ENCODE results near the gene CBX2. TPM values are rescaled to one million over a fixed set of nuclear protein-coding genes. Genes with fewer than 3 reads are reported as not detected.
A peak's percentile ranks its signal among the peaks of the same experiment; 100 is the strongest.

Gene CBX2
- total RNA-seq = 5.6 TPM

DNA sequence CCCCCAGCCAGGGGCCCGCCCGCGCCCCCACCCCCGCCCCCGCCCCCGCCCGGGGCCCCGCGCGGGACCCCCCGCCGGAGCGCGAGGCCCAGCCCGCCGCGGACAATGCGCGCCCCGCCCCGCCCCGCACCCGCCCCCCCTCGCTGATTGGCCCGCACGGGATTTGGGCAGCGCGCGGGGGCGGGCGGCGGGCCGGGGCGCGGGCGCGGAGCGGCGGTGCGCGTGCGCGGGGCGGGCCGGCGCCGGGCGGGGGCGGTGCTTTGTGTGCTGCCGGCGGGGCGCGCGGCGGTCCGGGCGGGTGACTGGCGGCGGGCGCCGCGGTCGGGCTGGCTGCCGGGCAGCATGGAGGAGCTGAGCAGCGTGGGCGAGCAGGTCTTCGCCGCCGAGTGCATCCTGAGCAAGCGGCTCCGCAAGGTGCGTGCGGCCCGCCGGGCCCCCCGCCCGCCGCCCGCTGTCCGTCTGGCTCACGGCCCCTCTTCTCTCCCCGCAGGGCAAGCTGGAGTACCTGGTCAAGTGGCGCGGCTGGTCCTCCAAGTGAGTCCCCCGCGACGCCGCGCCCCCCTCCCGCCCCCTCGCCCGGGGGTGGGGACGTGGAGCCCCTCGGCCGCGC is at the start of gene CBX2:
CBX2 (plus strand) TSS at position 255 of the 610 bp plus-strand sequence; CDS start at position 343, 88 bp downstream.
- peak; percentile 58 for DNase-seq

DNA sequence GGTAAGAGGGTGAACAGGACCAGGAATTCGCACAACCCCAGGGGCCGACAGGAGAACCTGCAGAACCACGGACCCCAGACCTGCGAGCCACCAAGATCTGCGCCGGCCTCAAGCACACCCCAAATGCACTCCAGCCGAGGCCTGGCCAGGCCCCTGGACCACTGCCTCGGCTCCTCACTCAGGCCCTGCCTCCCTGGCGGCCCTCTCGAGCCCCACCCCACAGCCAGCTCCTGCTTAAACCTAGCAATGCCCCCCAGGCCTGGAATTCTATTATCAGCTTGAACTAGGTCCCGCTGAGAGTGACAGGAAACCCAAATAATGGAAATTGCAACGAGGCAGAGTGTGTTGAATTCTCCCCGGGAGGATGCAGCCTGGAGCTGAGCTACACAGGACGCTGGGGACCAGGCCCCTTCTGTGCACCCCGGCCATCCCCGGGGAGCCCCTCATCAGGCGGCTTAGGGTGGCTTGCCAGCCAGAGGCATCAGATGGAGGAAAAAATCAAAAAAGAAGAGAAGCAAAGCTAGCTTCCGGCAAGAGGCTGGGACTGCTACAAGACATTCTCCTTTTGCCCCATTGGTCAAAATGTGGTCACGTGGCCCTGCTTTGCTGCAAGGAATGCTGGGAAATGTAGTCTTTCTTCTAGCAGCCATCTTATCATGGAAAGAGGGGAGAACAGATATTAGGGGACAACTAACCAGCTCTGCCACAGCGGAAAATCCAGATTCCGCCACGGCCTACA is 49.6 kb upstream of the CBX2 start:
- peak; percentile 89 for DNase-seq

DNA sequence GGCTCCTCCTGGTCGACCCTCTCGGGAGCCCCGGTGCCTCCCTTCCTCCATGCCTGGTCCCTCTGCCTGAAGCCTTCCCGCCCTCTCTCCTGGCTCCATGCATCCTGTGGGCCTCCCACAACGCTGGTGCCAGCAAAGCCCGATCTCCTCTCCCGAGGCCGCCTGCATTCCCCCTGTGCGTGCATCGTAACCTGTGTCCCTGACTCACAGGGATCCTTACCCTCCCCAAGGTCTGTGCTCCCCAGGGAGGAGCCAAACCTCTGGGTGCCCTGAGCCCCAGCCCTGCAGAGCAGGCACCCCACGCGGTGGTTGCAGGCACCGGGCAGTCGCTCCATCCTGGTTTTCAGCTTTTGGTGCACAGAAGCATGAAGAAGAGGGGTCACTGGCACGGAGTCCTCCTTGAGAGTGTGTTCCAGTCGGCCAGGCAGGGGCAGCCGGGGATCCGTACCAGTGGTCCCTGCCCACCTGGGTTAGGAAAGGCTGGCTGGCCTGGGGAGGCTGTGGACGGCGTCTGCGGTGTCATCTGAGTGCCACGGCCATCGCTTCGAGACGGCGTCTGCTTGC is 49.0 kb upstream of the CBX2 start:
- no peak for DNase-seq

DNA sequence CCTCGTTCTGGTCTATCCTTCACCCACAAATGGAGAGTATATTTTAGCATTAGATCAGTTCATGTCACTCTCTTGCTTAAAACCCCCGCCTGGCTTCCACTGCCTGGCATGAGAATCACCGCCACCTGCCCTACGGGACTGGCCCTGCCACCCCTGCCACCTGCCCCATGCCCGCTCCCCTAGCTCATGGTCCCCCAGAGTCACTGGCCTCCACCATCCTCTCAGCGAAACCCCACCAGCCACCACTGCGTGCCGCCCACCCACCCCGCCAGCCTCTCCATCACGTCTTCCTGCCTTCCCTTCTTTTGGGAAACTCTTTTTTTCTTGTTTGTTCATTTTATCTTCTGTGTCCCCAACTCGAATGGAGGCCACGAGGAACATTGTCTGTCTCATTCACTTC is 48.2 kb upstream of the CBX2 start:
- DNase-seq = no peak

DNA sequence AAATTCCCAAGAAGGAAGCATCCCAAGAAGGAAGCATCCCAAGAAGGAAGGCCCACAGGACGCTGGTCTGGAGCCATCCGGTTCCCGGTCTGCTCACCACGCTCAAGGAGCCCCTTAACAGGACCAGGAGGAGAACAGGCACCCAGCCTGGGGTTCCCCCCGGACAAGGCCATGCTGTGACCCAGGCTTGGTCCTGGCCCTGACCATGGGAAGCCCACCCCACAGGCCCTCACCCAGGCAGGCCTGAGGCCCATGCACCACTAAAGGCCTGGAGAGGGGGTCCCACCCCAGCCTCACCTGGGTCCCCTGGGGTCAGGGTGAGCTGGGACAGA is 47.5 kb upstream of the CBX2 start:
- no peak for DNase-seq

DNA sequence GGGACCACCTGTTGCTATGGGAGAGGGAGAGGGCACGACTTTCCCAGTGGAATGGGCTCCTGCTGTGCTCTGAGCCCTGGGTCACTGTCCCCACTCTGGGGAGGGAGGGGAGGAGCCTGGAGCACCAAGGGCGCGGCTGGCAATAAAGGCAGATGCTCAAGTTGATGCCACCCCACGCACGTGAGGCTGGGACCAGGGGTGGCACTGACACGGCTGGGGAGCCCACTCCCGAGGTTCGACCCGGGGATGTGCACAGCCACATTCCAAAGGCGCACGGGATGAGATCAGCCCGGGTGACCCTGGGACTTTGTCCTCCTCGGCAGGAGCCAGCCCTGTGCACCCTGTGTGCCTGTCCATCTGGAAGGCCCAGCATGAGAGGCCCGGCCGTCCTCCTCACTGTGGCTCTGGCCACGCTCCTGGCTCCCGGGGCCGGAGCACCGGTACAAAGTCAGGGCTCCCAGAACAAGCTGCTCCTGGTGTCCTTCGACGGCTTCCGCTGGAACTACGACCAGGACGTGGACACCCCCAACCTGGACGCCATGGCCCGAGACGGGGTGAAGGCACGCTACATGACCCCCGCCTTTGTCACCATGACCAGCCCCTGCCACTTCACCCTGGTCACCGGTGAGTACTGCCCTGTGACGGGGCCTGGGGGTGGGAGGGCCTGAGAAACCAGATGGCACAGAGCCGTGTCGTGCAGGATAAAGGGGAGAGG is 47.0 kb upstream of the CBX2 start, which contains the start of gene ENPP7:
ENPP7 (plus strand) TSS at position 175 of the 715 bp plus-strand sequence; CDS start at position 372, 197 bp downstream.
- no peak for DNase-seq

DNA sequence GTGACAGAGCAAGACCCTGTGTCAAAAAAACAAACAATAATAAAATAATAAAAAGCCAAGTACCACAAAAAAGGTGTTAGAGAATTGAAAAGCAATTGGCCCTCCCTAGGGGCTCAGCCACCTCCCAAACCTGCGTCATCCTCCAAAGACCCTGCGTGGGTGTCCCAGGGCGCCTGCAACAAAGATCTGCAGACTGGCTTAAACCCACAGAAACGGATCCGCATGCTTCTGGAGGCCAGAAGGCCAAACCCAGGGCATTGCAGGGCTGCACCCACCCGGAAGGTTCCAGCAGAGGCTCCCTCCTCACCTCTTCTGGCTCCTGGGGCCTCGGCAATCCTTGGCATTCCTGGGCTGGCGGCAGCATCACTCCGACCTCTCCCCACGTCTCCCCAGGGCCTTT is 45.7 kb upstream of the CBX2 start:
- DNase-seq = no peak

DNA sequence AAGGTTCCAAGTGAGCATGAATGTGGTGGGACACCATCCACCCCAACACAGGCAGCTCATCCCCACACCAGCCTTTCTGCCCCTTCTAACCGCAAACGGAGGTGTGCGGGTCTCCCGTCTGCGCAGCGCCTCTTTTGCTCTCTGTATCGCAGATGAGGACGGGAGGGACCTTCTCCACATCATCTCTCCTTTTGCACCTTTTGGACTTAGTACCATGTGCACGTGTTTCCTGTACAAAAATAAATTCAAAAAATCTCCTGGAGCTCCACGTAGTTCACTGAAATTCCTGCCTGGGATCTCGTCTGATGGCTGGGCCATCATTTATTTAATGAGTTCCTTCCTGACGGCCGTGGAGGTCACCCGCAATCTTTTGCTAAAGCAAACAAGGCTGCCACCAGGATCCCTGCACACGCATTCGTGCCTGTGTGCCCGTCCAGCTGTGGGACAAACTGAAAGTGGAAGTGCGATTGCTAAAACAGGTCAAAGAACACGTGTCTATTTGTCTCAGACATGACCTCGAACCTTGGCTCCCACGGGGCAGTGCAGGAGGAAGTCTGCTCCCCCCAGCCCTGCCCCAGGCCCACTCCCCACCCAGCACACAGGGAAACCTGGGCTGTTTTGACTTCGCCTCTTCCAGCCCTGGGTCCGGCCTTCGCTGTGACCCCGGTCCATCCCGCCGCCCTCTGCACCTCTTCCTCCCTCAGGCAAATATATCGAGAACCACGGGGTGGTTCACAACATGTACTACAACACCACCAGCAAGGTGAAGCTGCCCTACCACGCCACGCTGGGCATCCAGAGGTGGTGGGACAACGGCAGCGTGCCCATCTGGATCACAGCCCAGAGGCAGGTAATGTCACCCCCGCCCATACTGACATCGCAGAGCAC is 44.9 kb upstream of the CBX2 start:
- no peak for DNase-seq

DNA sequence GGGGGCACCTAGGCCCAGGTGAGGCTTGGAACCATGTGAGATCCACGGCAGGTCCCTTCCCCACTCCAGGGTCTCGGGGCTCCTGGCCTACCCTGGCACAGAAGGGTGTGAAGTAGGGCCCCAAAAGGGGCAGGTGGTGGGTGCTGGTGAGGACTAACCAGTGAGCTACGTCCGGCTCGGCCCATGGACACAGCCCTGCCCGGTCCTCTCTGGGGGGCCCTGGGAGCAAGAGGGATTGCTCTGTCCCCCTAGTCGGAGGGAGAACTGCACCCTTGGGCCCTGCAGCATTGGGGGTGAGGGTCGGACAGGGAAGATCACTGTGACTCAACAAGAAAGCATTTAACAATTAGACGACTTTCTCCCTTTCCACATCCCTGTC is 44.3 kb upstream of the CBX2 start:
- DNase-seq = no peak

DNA sequence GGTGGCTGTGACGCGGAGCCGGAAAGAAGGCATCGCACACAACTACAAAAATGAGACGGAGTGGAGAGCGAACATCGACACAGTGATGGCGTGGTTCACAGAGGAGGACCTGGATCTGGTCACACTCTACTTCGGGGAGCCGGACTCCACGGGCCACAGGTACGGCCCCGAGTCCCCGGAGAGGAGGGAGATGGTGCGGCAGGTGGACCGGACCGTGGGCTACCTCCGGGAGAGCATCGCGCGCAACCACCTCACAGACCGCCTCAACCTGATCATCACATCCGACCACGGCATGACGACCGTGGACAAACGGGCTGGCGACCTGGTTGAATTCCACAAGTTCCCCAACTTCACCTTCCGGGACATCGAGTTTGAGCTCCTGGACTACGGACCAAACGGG is 42.9 kb upstream of the CBX2 start:
- DNase-seq = no peak

DNA sequence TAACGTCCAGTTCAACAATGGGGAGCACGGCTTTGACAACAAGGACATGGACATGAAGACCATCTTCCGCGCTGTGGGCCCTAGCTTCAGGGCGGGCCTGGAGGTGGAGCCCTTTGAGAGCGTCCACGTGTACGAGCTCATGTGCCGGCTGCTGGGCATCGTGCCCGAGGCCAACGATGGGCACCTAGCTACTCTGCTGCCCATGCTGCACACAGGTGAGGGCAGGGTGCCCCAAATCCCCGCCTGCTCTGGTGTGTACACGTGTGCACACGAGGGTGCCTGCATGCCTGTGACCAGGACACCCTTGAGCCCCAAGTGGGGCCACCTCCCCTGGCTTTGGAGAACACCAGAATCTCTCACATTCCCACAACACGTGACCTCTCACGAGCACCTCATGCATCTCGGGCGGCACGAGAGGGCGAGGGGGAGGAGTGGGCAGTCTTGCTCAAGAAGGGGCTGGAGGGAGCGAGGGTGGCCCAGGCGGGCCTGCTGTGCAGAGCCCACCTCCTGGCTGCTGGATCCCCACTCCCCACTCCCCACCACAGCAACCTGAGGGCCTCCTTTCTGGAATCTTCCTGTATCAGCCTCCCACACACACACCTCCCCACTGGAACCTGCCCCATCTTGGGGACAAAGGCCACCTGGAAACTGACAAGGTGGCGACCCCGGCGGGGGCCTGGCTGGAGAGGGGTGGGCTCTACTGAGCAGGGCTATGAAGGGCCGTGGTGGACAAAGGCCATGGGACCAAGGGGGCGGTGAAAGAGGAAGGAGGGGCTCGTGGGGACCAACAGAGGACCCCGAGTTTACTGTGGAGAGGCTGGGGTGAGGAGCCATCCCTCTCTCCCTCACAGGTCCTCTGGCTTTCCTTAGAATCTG is 40.7 kb upstream of the CBX2 start:
- DNase-seq = no peak

DNA sequence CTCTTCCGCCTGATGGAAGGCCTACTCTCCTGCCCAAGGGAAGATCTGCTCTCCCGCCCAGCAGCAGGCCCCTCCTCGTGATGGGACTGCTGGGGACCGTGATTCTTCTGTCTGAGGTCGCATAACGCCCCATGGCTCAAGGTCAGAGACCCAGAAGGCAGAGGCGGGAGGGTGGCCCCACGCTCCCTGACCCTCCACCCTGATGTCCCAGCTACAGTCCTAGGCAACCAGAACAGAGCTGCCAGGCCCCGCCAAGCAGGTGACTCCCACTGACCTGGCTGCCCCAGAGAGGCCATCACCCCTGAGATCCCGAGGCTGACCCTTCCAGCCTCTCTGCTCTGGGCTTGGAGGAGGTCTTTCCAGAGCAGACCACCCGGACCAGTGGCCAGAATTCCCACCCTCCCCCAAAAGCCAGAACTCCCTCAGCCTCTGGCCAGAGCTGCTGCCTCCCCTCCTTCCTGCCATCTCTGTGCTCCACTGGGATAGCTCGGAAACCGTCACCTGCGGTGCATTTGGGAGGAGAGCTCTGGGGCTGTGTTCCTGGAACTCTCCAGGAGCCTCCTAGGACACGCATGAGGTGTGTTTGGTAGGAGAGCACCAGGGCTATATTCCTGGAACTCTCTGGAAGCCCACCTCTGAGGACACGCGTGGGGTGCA is 39.9 kb upstream of the CBX2 start:
- no peak for DNase-seq

DNA sequence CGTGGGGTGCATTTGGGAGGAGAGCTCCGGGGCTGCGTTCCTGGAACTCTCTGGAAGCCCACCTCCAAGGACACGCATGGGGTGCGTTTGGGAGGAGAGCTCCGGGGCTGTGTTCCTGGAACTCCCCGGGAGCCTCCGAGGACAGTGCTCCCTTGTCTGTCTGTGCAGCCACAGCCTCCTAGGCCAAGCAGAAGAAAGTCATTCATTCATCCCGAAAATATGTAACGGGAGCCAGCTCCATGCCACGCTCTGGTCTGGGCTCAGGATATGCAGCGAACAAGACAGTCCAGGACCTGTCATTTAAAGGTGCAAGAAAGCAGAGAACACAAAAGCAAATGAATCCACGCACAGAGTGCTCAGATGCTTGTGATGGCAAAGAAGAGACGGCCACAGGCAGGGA is 39.3 kb upstream of the CBX2 start:
- no peak for DNase-seq

DNA sequence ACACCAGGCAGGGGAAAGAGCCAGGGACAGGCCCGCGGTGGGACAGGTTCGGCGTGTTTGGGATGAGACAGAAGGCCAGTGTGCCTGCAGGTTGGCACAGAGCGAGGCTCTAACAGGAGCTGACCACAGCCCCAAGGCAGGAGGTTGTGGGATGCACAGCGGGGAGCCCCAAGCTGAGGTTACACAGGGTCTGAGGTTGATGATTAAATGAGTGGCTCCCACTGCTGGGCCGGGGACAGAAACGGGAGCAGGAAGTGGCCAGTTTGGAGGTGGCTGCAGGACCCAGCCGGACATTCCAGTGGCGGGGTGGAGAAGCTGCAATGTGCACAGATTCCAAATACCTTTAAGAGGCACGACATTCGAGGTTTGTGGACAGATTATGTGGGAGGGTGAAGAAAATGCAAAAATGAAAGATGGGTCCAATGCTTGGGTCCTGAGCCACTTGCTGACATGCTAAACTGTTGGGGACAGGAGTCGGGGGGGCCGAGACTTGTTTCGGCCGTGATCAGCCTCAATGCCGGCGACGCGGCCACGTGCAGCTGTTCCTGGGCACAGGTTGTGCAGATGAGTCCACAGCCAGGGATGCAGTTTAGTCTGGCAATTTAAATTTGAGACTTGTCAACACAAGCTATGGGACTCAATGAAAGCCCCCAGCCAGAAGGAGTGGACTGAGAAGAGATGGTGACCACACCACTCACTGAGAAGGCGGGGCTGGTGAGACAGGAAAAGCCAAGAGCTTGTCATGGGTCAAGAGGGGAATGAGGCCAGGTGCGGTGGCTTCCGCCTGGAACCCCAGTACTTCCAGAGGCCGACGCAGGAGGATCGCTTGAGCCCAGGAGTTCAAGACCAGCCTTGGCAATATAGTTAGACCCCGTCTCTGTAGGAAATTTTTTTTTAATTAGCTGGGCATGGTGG is 38.5 kb upstream of the CBX2 start:
- no peak for DNase-seq

DNA sequence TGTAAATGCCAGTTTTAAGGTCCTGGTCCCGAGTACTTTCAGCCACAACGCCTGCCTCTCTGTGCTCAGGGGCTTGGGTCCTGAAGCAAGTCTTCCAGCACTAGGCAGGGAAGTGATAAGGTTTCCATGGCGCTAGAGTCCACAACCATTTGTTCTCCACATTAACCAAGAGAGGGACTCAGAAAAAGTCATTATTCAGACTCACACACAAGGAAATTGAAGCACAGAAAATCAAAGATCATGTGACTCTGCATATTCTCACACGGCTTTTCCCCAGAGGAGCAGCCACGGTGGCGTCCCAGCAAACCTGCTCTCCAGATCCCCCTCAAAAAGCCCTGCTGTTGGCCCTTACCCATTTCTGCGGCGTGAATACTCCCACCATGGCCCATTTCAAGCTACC is 37.5 kb upstream of the CBX2 start:
- no peak for DNase-seq

DNA sequence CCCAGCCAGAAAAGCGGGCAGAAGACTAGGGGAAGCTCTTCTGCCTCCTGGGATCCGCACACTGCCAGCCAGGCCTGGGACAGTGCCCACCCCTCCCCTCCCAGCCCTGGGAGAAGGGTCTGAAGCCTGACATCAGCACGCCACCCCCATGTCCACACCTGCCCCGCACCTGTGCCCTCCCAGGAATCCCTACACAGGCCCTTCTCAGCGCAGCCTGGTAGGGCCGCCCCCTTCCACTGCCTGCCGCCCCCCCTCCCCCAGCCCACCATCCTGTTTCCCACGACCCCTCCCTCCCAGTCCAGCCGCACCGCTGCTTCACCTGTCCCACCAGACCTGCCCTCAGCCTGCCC is 36.6 kb upstream of the CBX2 start:
- DNase-seq = no peak

DNA sequence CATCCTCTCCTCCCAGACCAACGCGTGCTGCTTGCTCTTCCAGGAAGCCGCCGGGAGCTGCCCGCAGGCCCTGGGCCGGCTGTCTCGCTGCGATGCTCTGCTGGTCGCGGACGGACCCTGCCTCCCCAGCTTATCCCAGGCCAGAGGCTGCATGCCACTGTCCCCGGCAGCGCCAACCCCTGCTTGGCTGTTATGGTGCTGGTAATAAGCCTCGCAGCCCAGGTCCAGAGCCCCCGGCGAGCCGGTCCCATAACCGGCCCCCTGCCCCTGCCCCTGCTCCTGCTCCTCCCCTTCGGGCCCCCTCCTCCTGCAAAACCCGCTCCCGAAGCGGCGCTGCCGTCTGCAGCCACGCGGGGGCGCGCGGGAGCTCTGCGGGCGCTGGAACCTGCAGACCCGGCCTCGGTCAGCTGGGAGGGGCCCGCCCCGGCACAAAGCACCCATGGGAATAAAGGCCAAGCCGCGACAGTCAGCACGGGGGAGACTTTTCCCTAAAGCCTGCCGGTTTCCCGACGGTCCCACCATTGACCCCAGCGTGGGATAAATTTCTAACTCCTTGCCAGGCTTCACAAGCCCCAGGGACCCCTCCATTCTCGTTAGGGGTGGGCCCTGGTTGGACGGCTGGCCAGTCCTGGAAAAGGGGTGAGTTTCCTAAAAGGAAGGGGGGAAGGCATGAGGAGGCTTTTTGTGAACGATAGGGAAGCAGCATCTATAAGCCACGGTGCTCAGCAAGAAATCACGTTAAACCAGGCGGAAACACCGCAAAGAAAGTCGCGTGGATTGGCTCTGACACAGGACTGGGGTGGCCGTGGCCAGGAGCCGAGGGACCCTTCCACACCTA is 36.0 kb upstream of the CBX2 start:
- DNase-seq = peak; percentile 54

DNA sequence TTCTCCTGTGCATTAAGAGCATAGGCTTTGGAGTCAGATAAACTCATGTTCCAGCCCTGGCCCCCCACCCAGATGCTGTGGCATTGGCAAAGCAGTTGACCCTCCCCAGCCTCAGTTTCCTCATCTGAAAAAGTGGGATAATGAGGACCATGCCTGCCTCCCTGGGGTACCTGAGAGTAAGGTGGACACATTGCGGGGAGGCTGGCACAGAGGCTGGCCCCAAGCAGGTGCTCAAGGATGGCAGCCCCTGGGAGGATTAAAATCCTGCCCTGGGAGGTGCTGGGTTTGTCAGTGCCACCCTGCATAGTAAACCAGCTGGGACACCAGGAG is 35.4 kb upstream of the CBX2 start:
- no peak for DNase-seq

DNA sequence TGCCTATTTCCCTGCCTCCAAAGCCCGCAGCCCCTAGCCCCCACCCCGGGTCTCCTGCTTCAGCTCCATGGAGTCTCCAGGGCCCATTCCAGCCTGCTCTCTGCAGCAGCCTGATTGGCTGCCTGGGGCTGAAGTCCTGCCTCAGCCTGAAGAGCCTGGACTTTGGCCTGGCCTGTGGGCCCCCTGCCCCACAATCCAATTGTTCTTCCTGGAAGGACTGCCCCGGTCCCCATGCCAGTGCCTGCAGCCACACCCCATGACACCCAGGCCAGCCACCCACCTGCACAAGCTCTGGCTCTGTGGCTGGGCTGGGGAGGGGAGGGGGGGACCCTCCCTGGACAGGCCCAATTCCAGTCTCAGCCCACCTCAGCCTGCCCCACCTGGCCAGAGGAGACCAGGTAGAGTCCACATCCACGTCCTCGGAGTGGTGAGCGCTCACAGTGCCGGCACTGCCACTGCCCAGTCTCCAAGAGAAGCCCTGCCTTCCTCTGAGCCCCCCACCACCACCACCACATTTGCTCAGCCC is 34.9 kb upstream of the CBX2 start:
- DNase-seq = no peak

Data from occipital lobe (tissue), 2 donors.